OCI-LY1 (cell line): ENCODE measurements around the gene KAT6B.

ENCODE experiments used
- H2AFZ ChIP-seq: fragments of 200-600 bp; sonication (generic), shearing (Covaris generic); 2 replicates; pipeline ENCODE4 v1.6.0; 2014; ENCODE audit warnings: antibody characterized with exemption, mild to moderate bottlenecking, low read length
- H3F3A ChIP-seq: fragments of 200-600 bp; sonication (generic), shearing (Covaris generic); 2 replicates; pipeline ENCODE4 v1.6.0; 2014; ENCODE audit warnings: mild to moderate bottlenecking, antibody characterized with exemption, low read length, moderate library complexity; ENCODE audit not compliant: insufficient read depth
- H3K27ac ChIP-seq: fragments of 200-600 bp; sonication (generic); 2 replicates; pipeline ENCODE4 v1.5.1; 2014; ENCODE audit warnings: low read length, mixed run types, mild to moderate bottlenecking, low read depth; ENCODE audit not compliant: poor library complexity, severe bottlenecking
- H3K27me3 ChIP-seq: fragments of 200-600 bp; sonication (generic); 2 replicates; pipeline ENCODE4 v1.6.0; 2014; ENCODE audit warnings: antibody characterized with exemption, mild to moderate bottlenecking, low read length, moderate library complexity; ENCODE audit not compliant: insufficient read depth
- H3K36me3 ChIP-seq: fragments of 200-600 bp; sonication (generic); 2 replicates; pipeline ENCODE4 v1.6.1; 2014; ENCODE audit warnings: mild to moderate bottlenecking, antibody characterized with exemption, low read length, moderate library complexity, mixed read lengths; ENCODE audit not compliant: insufficient read depth
- H3K4me1 ChIP-seq: fragments of 200-600 bp; sonication (generic); 2 replicates; pipeline ENCODE4 v1.5.1; 2014; ENCODE audit warnings: mild to moderate bottlenecking, low read length, moderate library complexity; ENCODE audit not compliant: insufficient read depth, severe bottlenecking
- H3K4me2 ChIP-seq: fragments of 200-600 bp; sonication (generic), shearing (Covaris generic); 2 replicates; pipeline ENCODE4 v1.6.1; 2014; ENCODE audit warnings: low read length
- H3K4me3 ChIP-seq: fragments of 200-600 bp; sonication (generic); 2 replicates; pipeline ENCODE4 v1.5.1; 2014; ENCODE audit warnings: low read length, low read depth, mild to moderate bottlenecking, mixed read lengths; ENCODE audit not compliant: poor library complexity, severe bottlenecking
- H3K79me2 ChIP-seq: fragments of 200-600 bp; shearing (Covaris generic); 2 replicates; pipeline ENCODE4 v1.6.1; 2016; ENCODE audit warnings: mixed run types, low read length, mixed read lengths; ENCODE audit not compliant: insufficient read depth
- H3K9ac ChIP-seq: fragments of 200-600 bp; sonication (generic), shearing (Covaris generic); 2 replicates; pipeline ENCODE4 v1.6.1; 2014; ENCODE audit warnings: mild to moderate bottlenecking, low read length, mixed read lengths
- H3K9me2 ChIP-seq: fragments of 200-600 bp; sonication (generic), shearing (Covaris generic); 2 replicates; pipeline ENCODE4 v1.6.1; 2014; ENCODE audit warnings: low read depth, mild to moderate bottlenecking, low read length, mixed read lengths
- H3K9me3 ChIP-seq: fragments of 200-600 bp; shearing (Covaris generic); 2 replicates; pipeline ENCODE4 v1.6.1; 2014; ENCODE audit warnings: low read length, mixed read lengths
- H4K20me1 ChIP-seq: fragments of 200-600 bp; sonication (generic), shearing (Covaris generic); 2 replicates; pipeline ENCODE4 v1.6.0; 2016; ENCODE audit warnings: mild to moderate bottlenecking, low read length; ENCODE audit not compliant: insufficient read depth
- CTCF ChIP-seq: fragments of 200-600 bp; sonication (generic), shearing (Covaris generic); IDR thresholded peaks from 2 replicates; pipeline ENCODE4 v1.5.1; 2017; ENCODE audit warnings: mild to moderate bottlenecking, antibody characterized with exemption, low read length, moderate library complexity, mixed read lengths
- EZH2 ChIP-seq: fragments of 200-600 bp; sonication (generic), shearing (Covaris generic); IDR thresholded peaks from 2 replicates; pipeline ENCODE4 v1.8.0; 2017; ENCODE audit warnings: borderline replicate concordance, mixed run types, mild to moderate bottlenecking, antibody characterized with exemption, low read length, moderate library complexity, mixed read lengths

The KAT6B gene

GRCh38 chr10:75080554-75080953, 254.2 kb downstream of the KAT6B start:
- Histone ChIP-seq H3K27me3 (no peaks in the 10 kb centered on the region), H3K9me3 (no peaks in the 10 kb centered on the region), H3K9ac (no peak overlapping the region), H2AFZ (no peak overlapping the region), H3K4me2 (no peak overlapping the region), H4K20me1 (no peaks in the 10 kb centered on the region), H3K27ac (no peak overlapping the region), H3K79me2 (no peaks in the 10 kb centered on the region), H3K9me2 (no peaks in the 10 kb centered on the region), H3K4me3 (no peak overlapping the region), H3K36me3 (no peaks in the 10 kb centered on the region), H3F3A (no peaks in the 10 kb centered on the region), H3K4me1 (no peaks in the 10 kb centered on the region)
- TF ChIP-seq CTCF (no peak), EZH2 (no peak)

GRCh38 chr10:75081379-75081778, 255.0 kb downstream of the KAT6B start:
- Histone ChIP-seq H3K9ac (no peak overlapping the region), H3K9me2 (no peaks in the 10 kb centered on the region), H3K27me3 (no peaks in the 10 kb centered on the region), H3K4me2 (no peak overlapping the region), H3K27ac (no peak overlapping the region), H3K79me2 (no peaks in the 10 kb centered on the region), H3K4me3 (no peak overlapping the region), H2AFZ (no peak overlapping the region), H3F3A (no peaks in the 10 kb centered on the region), H3K9me3 (no peaks in the 10 kb centered on the region), H3K4me1 (no peaks in the 10 kb centered on the region), H4K20me1 (no peaks in the 10 kb centered on the region), H3K36me3 (no peaks in the 10 kb centered on the region)
- no peak for TF ChIP-seq CTCF
- TF ChIP-seq EZH2: no peak
